Measurements from ENCODE around the gene KIF16B. TPM values are rescaled to one million over a fixed set of nuclear protein-coding genes. Genes with fewer than 3 reads are reported as not detected.

Gene KIF16B
- total and polyA plus RNA-seq, 10 of the 15 experiments (the other 5 are each of a cell fraction or from before 2014, with no cell fraction given), result 0.21 to 5.2 (median 3.0) TPM

DNA sequence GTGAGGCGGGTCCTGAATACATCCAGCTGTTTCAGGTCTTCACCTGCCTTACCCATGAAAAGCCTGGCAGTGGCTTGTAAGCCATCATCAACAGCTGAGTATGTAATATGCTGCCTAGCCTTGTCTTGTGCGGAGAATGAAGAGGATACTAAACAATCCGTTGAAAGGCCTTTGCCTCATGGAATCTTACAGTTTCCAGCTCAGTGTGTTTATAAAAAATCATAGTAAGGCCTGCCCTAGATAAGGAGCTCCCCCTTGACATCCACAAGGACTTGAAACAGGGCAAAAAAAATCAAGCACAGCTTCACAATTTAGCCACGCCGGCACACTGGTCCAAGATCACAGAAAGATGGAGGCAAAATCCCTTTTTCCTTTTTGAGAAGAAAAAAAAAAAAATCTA lies 115.7 kb downstream of the KIF16B start:
- H2AFZ ChIP-seq (ENCODE audit: control insufficient read depth, low read depth, low read length), result no peak overlapping the region
- TF ChIP-seq, protein P1, sequence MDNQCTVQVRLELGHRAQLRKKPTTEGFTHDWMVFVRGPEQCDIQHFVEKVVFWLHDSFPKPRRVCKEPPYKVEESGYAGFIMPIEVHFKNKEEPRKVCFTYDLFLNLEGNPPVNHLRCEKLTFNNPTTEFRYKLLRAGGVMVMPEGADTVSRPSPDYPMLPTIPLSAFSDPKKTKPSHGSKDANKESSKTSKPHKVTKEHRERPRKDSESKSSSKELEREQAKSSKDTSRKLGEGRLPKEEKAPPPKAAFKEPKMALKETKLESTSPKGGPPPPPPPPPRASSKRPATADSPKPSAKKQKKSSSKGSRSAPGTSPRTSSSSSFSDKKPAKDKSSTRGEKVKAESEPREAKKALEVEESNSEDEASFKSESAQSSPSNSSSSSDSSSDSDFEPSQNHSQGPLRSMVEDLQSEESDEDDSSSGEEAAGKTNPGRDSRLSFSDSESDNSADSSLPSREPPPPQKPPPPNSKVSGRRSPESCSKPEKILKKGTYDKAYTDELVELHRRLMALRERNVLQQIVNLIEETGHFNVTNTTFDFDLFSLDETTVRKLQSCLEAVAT (IDR thresholded peaks at IDR 0.05), result no peak
- no peak for TF ChIP-seq TARDBP (IDR thresholded peaks at IDR 0.05; ENCODE audit: borderline replicate concordance)
- CTCF ChIA-PET, result no interaction called here
- no peak overlapping the region for H3K27ac ChIP-seq (ENCODE audit: control insufficient read depth, insufficient read depth)
- H3K36me3 ChIP-seq (ENCODE audit: control insufficient read depth in 2 of 2, insufficient read depth in 2 of 2, low read length in 1 of 2), result no peaks in the 10 kb centered on the region
- WGBS (ENCODE audit: insufficient coverage, insufficient replicate concordance, low lambda C conversion rate, missing lambda C conversion rate), result 60% methylated on average over 5 of the region's 5 CpGs
- in situ Hi-C loops (cut with MboI) (no loop called here), intact Hi-C loops (cut with micrococcal nuclease; ENCODE audit: unreplicated experiment) (no loop called here)
- H3K9me3 ChIP-seq (replicated peaks; ENCODE audit: control insufficient read depth, insufficient read depth, low read length), result no peaks in the 10 kb centered on the region
- H3K4me1 ChIP-seq (ENCODE audit: control insufficient read depth, insufficient read depth, low read length), result no peaks in the 10 kb centered on the region
- POLR2A ChIA-PET, result no interaction called here
- BruUV-seq (replicated peaks), result no TSS peak
- DNase-seq (ENCODE audit: low read depth, low spot score) (no peak), FAIRE-seq (no peak), ATAC-seq (no peak)
- SMC1A ChIA-PET (ENCODE audit: uncharacterized antibody, unreplicated experiment), result interaction anchor here (0.7 kb wide), 1 partner anchor 1774 kb away, joined by 3 read pairs; no protein-coding TSS in a partner anchor
- H3K79me2 ChIP-seq (ENCODE audit: control insufficient read depth, insufficient read depth, low read length), result no peaks in the 10 kb centered on the region
- H3K4me3 ChIP-seq, result no peak overlapping the region
- RAD21 ChIA-PET (ENCODE audit: unreplicated experiment), result no interaction called here
- no peaks in the 10 kb centered on the region for H4K20me1 ChIP-seq (ENCODE audit: control insufficient read depth, insufficient read depth)
- H3K9ac ChIP-seq (ENCODE audit: control insufficient read depth, insufficient read depth, low read length), result no peak overlapping the region
- no peaks in the 10 kb centered on the region for H3K27me3 ChIP-seq (replicated peaks in 1 of 2; ENCODE audit: control insufficient read depth in 2 of 2, insufficient read depth in 2 of 2, low read length in 1 of 2)
- no peak overlapping the region for H3K4me2 ChIP-seq (ENCODE audit: control insufficient read depth, insufficient read depth)

DNA sequence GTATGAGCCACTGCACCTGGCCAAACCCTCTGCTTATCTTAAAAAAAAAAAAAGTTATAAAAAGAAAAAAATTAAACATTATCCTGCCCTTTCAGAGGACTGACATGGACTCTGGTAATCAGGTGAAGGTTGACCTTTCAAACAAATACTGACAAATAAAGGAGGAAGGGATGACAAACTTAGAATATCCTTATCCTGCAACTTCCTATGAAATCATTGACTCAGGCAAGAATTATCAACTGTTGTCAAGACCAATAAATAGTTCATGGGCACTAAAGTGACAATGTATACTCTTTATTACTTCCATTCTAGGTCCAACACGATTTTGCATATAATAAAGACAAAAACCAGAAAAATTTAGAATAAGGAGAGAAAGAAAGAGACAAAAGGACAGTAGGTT lies 117.9 kb downstream of the KIF16B start:
- ChIA-PET SMC1A (ENCODE audit: uncharacterized antibody, unreplicated experiment) (no interaction called here), RAD21 (ENCODE audit: unreplicated experiment) (no interaction called here), POLR2A (no interaction called here), CTCF (no interaction called here)
- ATAC-seq (no peak), DNase-seq (ENCODE audit: low read depth, low spot score) (no peak), FAIRE-seq (no peak)
- no peaks in the 10 kb centered on the region for H3K4me1 ChIP-seq (ENCODE audit: control insufficient read depth, insufficient read depth, low read length)
- H3K9ac ChIP-seq (ENCODE audit: control insufficient read depth, insufficient read depth, low read length), result no peak overlapping the region
- intact Hi-C loops (cut with micrococcal nuclease; ENCODE audit: unreplicated experiment) (no loop called here), in situ Hi-C loops (cut with MboI) (no loop called here)
- BruUV-seq (replicated peaks), result no TSS peak
- H3K9me3 ChIP-seq (replicated peaks; ENCODE audit: control insufficient read depth, insufficient read depth, low read length), result no peaks in the 10 kb centered on the region
- H3K27me3 ChIP-seq (replicated peaks in 1 of 2; ENCODE audit: control insufficient read depth in 2 of 2, insufficient read depth in 2 of 2, low read length in 1 of 2), result no peaks in the 10 kb centered on the region
- TF ChIP-seq HDAC6 (IDR thresholded peaks at IDR 0.05; ENCODE audit: unreplicated experiment) (no peak), SUZ12 (IDR thresholded peaks at IDR 0.05; ENCODE audit: unreplicated experiment) (no peak), NFIC (IDR thresholded peaks at IDR 0.05; ENCODE audit: low read depth, low read length) (no peak), YBX1 (IDR thresholded peaks at IDR 0.05) (no peak), SPI1 (IDR thresholded peaks at IDR 0.05; ENCODE audit: borderline replicate concordance, insufficient read depth, low read depth, low read length) (no peak), CREB1 (IDR thresholded peaks at IDR 0.05; ENCODE audit: low read depth) (no peak), ESRRA (IDR thresholded peaks at IDR 0.05; ENCODE audit: low read length) (no peak), FOS (IDR thresholded peaks at IDR 0.05; ENCODE audit: borderline replicate concordance, extremely low read depth, insufficient read length) (no peak), IKZF2 (IDR thresholded peaks at IDR 0.05) (no peak), BHLHE40 (IDR thresholded peaks at IDR 0.05; ENCODE audit: borderline replicate concordance in 1 of 2, low read depth in 2 of 2, low read length in 1 of 2) (no peak), ZNF622 (IDR thresholded peaks at IDR 0.05) (no peak), SIX5 (IDR thresholded peaks at IDR 0.05; ENCODE audit: low read depth, low read length, severe bottlenecking) (no peak), STAT1 (conservative IDR thresholded peaks at IDR 0.05) (no peak), KDM1A (IDR thresholded peaks at IDR 0.05; ENCODE audit: borderline replicate concordance) (no peak), BCL11A (IDR thresholded peaks at IDR 0.05; ENCODE audit: low read depth, low read length) (no peak)
- TF ChIP-seq, protein P2, sequence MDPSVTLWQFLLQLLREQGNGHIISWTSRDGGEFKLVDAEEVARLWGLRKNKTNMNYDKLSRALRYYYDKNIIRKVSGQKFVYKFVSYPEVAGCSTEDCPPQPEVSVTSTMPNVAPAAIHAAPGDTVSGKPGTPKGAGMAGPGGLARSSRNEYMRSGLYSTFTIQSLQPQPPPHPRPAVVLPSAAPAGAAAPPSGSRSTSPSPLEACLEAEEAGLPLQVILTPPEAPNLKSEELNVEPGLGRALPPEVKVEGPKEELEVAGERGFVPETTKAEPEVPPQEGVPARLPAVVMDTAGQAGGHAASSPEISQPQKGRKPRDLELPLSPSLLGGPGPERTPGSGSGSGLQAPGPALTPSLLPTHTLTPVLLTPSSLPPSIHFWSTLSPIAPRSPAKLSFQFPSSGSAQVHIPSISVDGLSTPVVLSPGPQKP (IDR thresholded peaks at IDR 0.05; ENCODE audit: low read depth, low read length), result no peak
- no peak overlapping the region for H2AFZ ChIP-seq (ENCODE audit: control insufficient read depth, low read depth, low read length)
- H3K27ac ChIP-seq (ENCODE audit: control insufficient read depth, insufficient read depth), result no peak overlapping the region
- H3K4me2 ChIP-seq (ENCODE audit: control insufficient read depth, insufficient read depth), result no peak overlapping the region
- no peak overlapping the region for H3K4me3 ChIP-seq
- H4K20me1 ChIP-seq (ENCODE audit: control insufficient read depth, insufficient read depth), result no peaks in the 10 kb centered on the region
- H3K36me3 ChIP-seq (ENCODE audit: control insufficient read depth in 2 of 2, insufficient read depth in 2 of 2, low read length in 1 of 2), result no peaks in the 10 kb centered on the region
- no peaks in the 10 kb centered on the region for H3K79me2 ChIP-seq (ENCODE audit: control insufficient read depth, insufficient read depth, low read length)
- WGBS (ENCODE audit: insufficient coverage, insufficient replicate concordance, low lambda C conversion rate, missing lambda C conversion rate), result 0% methylated on average over 1 of the region's 1 CpG

Measured in GM12878 (cell line).